Glomerular visceral epithelial cell (primary cell): ENCODE results near the gene RPS6KA2.
"Not testable (repeated sequence)": the region's sequence is repeated elsewhere in the genome, so short reads cannot be mapped to it uniquely, and the experiment has no call there.

Experiments used
- DNase-seq: peaks from one replicate; pipeline ENCODE4 v3.0.0-alpha.2; 2016; ENCODE audit errors: extremely low spot score

RPS6KA2 gene

DNA sequence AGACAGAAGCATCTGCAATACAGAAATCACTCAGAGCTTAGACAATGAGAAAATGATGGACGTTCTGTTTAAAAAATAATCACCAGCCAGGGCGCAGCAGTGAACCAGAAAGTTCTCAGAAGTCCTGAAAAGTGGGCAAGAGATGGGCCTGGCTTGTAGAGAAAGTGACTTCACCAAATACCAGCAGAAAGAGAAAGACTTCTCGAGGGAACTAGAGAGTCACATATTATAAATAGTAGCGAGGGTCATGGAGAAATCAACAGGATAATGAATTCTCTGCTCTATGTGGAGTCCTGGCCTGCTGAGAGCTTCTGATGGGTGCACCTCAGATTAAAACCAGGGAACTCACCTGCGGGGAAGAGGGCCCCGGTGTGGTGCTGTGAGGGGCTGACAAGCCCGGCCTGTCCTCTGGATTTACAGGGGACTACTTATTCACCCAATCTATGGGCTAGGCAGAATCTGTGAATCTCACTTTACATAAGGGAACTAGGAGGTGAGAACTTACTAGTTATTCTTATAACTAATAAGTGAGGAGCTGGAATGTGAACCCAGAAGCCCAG is 35.0 kb downstream of the RPS6KA2 start:
- DNase-seq = no peak

DNA sequence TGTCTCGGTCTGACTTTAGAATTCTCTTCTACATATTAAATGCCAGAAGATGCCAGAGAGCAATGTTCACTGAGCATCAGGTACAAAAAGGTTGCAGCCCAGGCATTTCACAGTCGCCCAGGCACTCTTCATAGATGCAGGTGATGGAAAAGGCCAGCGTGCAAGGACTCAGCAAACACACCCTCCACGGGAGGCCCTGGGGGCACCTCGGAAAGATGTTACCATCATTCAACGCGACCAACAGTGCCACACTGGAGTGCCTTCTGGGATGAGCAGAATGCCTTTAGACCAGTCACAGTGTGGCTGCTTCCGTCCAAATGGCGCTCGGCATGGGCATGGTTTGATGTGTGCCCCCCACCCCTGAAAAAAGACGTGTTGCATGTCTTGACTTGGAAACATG is 36.0 kb downstream of the RPS6KA2 start:
- DNase-seq = no peak

- DNase-seq = no peak
Measured at GRCh38 chr6:166589786-166590574, 37.1 kb downstream of the RPS6KA2 start.

DNA sequence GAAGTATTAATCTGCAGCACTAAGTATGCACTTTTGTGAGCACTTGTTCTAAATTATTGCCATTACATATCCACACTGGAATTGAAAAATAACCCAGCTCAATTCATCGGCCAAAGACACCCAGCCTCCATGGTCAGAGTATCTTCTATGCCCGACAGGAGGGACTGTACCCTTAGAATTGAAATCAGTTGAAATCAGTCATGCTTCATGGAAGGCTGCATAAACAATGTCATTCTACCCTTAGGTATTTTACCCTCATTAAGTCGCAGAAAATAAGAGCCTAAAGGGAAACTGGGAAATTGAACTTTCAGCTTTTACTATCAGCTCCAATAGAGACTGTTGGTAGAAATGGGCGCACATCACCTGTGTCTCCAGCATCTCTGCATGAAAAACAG is 37.7 kb downstream of the RPS6KA2 start:
- no peak for DNase-seq

DNA sequence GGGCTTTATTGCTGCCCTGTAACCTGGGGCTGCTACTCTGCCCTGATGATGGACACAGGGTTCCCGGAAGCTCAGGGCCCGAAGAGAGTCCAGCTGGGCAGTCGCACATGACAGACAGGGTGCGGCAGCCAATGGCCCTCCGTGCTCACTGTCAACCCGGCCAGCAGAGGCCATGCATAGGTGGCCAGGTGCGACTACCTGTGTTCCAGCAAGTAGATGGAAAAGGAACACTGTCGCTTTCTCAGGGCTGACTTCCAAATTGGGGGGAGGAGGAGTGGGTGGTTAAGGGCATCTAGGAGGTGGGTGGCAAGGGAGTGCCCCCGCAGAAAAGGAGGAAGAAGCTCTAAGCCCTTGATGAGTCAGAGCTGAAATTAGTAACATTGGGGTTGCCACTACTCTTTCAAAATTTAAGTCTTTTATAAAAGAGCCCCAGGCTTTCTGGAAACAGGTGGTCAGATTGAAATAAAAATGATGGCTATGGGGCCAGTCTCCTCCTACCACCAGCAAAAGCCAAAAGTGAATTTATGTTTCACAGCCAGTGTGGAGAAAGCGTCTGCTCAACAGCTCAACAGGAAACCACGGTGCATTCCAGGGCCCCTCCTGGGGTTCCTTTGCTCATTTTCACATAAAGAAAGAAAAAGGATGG is 38.2 kb downstream of the RPS6KA2 start:
- DNase-seq = peak; percentile 58

GRCh38 chr6:166587631-166588413 is 39.2 kb downstream of the RPS6KA2 start:
- no peak for DNase-seq

- DNase-seq = no peak
Measured at GRCh38 chr6:166586424-166587156, 40.5 kb downstream of the RPS6KA2 start, which contains the start of gene RAMACL. TSS of gene RAMACL (minus strand) at chr6:166586678. CDS start at chr6:166586477, 201 bp downstream.

DNA sequence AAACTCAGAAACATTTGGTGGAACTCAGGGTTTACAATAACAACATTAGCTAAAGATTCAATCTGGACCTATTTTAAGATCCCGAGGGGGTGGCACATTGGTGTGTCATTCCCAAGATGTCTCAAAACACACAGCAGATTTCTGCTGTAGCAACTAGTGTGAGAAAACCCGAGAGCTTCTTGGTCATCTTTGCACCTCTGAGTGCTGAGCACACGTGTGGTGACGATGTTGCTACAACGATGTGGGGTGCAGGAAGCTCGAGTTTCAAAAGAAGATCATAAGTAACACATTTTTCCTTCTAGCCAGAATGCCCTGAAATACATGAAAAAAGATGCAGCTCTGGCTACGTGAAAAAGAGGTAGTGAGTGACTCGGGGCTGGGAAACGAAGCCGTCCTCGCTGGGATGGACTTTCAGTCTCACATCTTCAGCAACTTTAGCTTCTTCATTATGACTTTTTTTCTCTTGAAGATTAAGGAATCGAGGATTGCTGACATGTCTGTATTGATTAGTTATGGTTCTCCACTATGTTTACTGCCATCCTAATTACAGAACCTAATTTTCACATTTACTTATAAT is 42.1 kb downstream of the RPS6KA2 start:
- no peak for DNase-seq

DNA sequence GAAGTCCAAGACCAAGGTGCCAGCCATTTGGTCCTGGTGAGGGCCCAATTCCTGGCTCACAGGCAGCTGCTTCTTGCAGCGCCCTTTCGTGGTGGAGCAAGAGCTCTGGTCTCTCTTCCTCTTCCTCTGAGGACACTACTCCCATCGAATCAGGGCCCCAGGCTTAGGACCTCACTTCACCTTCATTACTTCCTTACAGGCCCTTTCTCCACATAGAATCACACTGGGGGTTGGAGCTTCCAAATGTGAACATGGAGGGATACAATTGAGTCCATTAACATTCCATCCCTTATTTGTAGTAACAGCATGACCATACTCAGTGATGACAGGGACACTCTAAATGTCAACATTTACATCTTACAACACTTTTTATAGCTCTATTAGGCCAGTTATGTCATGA is 42.9 kb downstream of the RPS6KA2 start:
- no peak for DNase-seq

GRCh38 chr6:166583230-166583965 is 43.7 kb downstream of the RPS6KA2 start:
- no peak for DNase-seq

DNA sequence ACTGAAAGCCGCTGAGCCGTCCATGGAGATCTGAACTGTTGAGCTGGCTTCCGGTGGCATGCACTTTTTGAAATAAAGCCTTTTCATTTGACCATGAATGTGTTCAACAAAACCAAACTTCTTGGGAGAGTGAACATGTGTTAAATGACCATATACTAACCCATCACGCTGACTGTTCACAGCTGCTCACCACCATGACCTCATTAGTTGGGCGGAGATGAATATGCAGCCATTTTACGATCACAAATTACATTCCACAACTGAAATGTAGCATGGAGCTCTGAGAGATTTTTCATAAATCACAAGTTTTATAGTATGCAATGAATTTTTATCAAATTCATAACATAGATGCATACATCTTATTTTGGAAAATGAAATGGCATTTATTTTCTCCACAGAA is 44.8 kb downstream of the RPS6KA2 start:
- DNase-seq = peak; percentile 39

DNA sequence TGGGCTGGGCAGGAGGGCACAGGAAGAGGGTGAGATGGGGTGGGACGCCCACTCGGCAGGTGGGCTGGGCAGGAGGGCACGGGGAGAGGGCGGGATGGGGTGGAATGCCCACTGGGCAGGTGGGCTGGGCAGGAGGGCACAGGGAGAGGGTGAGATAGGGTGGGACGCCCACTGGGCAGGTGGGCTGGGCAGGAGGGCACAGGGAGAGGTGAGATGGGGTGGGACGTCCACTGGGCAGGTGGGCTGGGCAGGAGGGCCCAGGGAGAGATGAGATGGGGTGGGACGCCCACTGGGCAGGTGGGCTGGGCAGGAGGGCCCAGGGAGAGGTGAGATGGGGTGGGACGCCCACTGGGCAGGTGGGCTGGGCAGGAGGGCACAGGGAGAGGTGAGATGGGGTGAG is 45.2 kb downstream of the RPS6KA2 start:
- DNase-seq = not testable (repeated sequence)

- no peak for DNase-seq
Measured at GRCh38 chr6:166581091-166581511, 46.0 kb downstream of the RPS6KA2 start.

- DNase-seq = no peak
Measured at GRCh38 chr6:166580076-166581050, 46.7 kb downstream of the RPS6KA2 start.

GRCh38 chr6:166579237-166579850 is 47.7 kb downstream of the RPS6KA2 start:
- no peak for DNase-seq

GRCh38 chr6:166578536-166579236 is 48.4 kb downstream of the RPS6KA2 start:
- DNase-seq = no peak

GRCh38 chr6:166575205-166575604 is 51.8 kb downstream of the RPS6KA2 start:
- DNase-seq = no peak
